D341Med (cell line): ENCODE measurements around the gene CASQ1.

Source experiments
- DNase-seq: peaks from one replicate; pipeline ENCODE4 v3.0.0; 2012; ENCODE audit warnings: low spot score

CASQ1 gene

DNA sequence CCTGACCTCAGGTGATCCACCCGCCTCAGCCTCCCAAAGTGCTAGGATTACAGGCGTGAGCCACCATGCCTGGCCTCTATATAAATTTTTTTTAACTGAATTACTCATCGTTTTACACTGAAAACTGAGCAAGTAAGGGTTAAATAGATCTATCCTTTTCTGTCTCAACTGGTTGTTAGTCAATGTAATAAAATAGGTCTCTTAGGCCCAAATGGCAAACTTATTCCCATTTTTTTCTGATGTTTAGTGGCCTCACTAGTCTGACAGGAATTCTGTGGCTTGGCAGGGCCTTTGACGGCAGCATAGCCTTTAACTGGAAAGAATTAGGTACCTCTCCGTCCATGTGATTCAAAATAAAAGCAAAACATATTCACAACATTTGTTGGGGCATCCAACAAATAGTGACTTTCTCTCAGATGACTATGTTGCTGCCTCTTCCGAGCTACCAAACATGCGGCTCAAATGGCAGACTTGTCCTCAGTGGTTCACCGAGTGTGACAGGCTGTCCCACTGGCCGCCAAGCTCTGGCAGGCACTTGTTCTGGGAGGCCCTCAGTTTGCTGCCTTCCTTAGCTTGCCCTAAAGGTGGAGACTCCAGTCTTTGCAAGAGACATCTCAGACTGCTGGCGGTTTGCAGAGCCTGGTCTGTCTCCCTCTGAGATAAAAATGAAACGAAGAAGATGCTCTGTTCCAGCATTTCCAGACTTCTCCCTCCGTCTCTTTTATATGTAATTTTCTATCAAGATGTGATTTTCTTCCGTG is 21.6 kb upstream of the CASQ1 start:
- no peak for DNase-seq

GRCh38 chr1:160169553-160170399 is 20.6 kb upstream of the CASQ1 start:
- DNase-seq, result no peak

DNA sequence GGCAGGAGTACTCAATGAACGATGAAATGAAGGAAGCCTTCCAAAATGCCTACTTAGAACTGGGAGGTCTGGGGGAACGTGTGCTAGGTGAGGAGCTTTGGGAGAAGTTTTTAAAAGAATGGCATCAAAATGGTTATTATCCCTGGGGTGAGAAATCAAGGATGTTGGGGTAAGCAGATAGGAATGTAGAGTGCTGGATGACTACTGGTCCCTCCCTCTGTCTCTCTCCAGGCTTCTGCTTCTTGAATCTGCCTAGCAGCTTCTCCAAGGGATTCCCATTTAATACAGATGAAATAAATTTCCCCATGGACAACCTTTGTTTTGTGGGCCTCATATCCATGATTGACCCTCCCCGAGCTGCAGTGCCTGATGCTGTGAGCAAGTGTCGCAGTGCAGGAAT is 19.0 kb upstream of the CASQ1 start:
- no peak for DNase-seq

GRCh38 chr1:160171980-160172379 is 18.4 kb upstream of the CASQ1 start:
- no peak for DNase-seq

DNA sequence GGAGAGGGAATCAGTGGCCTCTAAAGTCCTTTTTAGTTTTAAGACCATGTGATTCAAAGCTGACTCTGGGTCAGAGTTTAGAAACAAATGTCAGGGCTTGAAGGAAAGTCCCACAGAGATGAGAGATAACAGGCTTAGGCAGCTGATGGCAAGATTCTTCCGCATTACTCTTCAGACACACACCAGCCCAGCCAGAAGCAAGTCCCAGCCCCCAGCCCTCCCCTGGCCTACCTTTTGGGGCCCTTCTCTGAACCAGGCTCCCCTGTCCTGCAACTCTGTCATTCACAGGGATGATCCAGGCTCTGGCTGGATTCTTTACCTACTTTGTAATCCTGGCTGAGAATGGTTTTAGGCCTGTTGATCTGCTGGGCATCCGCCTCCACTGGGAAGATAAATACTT is 13.1 kb upstream of the CASQ1 start:
- DNase-seq, result no peak

- no peak for DNase-seq
These were observed 12.7 kb upstream of the CASQ1 start for GRCh38 chr1:160177667-160178066.

- DNase-seq, result no peak
These were observed 11.6 kb upstream of the CASQ1 start for GRCh38 chr1:160178731-160179130.

DNA sequence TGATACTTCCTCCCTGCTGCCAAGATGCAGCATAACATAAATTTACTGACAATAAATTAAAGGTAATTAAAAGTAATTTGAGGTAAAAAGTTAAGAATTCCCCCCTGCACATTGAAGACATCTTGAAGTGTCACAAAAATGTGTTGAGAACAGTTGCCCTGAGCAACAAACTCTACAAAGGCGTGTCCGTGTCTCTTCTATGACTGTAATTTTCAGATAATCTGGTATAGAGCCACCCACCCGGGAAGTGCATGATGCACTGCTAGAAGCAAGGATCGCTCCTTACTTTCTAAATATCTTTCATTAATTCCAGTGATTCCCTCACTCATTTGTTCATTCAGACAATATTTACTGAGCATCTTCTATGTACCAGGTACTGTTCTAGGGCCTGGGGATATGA is 11.0 kb upstream of the CASQ1 start:
- DNase-seq, result no peak

- DNase-seq, result no peak
These were observed 4.1 kb upstream of the CASQ1 start for GRCh38 chr1:160186246-160186645.

DNA sequence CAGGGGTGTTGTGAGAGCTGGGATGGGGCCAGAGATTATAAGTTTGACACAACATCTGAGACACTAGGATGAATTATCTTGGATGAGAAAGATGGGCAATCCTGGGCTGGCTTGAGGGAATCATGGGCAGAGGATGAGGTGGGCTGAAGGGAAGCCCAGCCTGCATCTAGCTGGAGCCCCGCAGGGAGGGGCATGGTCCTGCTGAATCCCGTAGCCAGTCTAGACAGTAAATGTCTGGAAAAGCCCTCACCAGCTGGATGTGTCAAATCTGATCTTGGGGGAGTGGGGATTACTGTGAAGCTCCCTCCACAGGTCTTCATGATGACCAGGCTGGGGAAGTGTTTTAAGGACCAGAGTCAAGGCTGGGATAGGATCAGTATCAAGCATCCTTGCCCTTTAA is 3.6 kb upstream of the CASQ1 start:
- no peak for DNase-seq

DNA sequence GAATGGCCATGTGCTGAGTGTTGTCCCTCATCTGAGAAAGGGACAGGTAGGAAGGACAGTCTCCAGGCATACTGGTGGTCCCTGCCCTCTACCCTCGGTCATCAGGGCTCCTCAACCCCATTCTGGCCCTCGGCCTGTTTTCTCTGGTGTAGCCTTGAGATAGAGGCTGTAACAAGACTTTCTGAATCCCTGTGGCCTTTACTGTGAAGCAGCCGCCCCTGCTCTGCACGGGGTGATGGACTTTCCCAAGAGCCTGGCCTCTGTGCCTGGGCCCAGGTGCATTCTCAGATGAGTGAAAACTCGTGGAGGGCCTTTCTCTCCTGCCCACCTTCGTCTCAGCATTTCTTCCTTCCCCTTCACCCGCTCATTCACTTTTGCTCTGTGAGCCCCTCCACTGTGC is 3.0 kb upstream of the CASQ1 start:
- no peak for DNase-seq

- DNase-seq, result no peak
These were observed 2.0 kb upstream of the CASQ1 start for GRCh38 chr1:160188341-160188740.

DNA sequence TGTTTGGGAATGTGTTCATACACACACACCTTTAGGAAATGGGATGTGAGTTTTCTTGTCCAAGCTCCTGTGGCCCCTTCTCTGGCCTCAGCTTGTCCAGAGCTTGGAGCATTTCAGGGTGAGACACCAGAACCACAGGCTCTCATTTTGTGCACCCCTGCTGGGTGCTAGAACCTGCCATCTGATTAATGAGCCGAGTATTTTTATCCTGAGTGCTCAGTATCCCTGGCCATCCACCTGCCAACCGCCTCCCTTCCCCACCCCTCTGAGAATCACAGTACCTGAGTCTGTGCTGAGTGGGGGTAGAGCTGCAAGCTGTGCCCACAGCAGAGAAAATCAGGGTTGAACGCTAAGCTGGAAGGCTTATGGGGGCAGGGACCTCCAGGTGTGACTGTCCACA is 1.4 kb downstream of the CASQ1 start:
- DNase-seq, result no peak

- DNase-seq, result no peak
These were observed 1.9 kb downstream of the CASQ1 start for GRCh38 chr1:160192234-160192633.

- peak; percentile 87 for DNase-seq
These were observed 2.9 kb downstream of the CASQ1 start for GRCh38 chr1:160193091-160193819.

GRCh38 chr1:160193832-160194736 is 3.7 kb downstream of the CASQ1 start:
- no peak for DNase-seq

DNA sequence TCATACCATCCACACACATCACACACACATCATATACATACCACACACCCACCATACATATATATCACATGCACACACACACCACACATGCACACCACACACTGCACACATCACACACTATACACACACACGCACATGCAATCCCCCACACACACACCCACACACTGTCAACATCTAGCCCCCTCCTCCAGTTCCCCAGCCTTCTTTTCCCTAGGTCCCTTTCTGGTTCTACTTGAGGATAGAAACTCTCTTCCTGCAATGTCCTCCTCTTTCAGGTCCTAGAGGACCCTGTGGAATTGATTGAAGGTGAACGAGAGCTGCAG is 4.3 kb downstream of the CASQ1 start:
- no peak for DNase-seq

- DNase-seq, result no peak
These were observed 5.8 kb downstream of the CASQ1 start for GRCh38 chr1:160196143-160196542.

GRCh38 chr1:160197231-160197630 is 6.9 kb downstream of the CASQ1 start:
- DNase-seq, result no peak

GRCh38 chr1:160200786-160201185 is 10.4 kb downstream of the CASQ1 start:
- no peak for DNase-seq

- peak; percentile 34 for DNase-seq
These were observed 14.3 kb downstream of the CASQ1 start for GRCh38 chr1:160204526-160205241.
